HFFc6 (cell line): Measurements from ENCODE around the gene PEDS1. TPM values are rescaled to one million over a fixed set of nuclear protein-coding genes. Genes with fewer than 3 reads are reported as not detected.
A peak's percentile ranks its signal among the peaks of the same experiment; 100 is the strongest.

ENCODE experiments used
- DNase-seq: peaks from one replicate; pipeline ENCODE4 v3.0.0-alpha.2; 2018
- H3K27ac Mint-ChIP-seq: 2 replicates; pipeline ENCODE4 v1.8.0; 2020; ENCODE audit warnings: mild to moderate bottlenecking, mixed read lengths
- H3K27me3 Mint-ChIP-seq: 2 replicates; pipeline ENCODE4 v1.8.0; 2021; ENCODE audit warnings: mild to moderate bottlenecking, moderate library complexity, mixed read lengths; ENCODE audit not compliant: insufficient read depth
- H3K36me3 Mint-ChIP-seq: 2 replicates; pipeline ENCODE4 v1.8.0; 2021; ENCODE audit warnings: low read depth, mixed read lengths
- H3K4me1 Mint-ChIP-seq: 2 replicates; pipeline ENCODE4 v1.8.0; 2020; ENCODE audit warnings: low read depth, mixed read lengths
- H3K4me3 Mint-ChIP-seq: 2 replicates; pipeline ENCODE4 v1.8.0; 2020; ENCODE audit warnings: mild to moderate bottlenecking, moderate library complexity, mixed read lengths
- H3K9me3 Mint-ChIP-seq: 2 replicates; pipeline ENCODE4 v1.8.0; 2020; ENCODE audit warnings: mild to moderate bottlenecking, mixed read lengths
- total RNA-seq, 6 experiments: library from RNA; stranded (reverse); fragmentation: NEBNext Ultra II Directional; extraction: Animal tissue kit (Norgen Biotek cat#: 25700); gene quantifications; 2 replicates in 1 of 6; 3 replicates in 5 of 6; pipeline ENCODE4 v1.2.3, GENCODE V29; 2021
- TF ChIP-seq, protein P1 (sequence below): fragments of 200-600 bp; sonication (generic); IDR thresholded peaks from 2 replicates; pipeline ENCODE4 v1.5.0; 2021; ENCODE audit warnings: antibody characterized with exemption, mild to moderate bottlenecking

The PEDS1 gene
- total RNA-seq, 6 experiments from 2014 or later = 25.8 to 29.8 (median 27.8) TPM

DNA sequence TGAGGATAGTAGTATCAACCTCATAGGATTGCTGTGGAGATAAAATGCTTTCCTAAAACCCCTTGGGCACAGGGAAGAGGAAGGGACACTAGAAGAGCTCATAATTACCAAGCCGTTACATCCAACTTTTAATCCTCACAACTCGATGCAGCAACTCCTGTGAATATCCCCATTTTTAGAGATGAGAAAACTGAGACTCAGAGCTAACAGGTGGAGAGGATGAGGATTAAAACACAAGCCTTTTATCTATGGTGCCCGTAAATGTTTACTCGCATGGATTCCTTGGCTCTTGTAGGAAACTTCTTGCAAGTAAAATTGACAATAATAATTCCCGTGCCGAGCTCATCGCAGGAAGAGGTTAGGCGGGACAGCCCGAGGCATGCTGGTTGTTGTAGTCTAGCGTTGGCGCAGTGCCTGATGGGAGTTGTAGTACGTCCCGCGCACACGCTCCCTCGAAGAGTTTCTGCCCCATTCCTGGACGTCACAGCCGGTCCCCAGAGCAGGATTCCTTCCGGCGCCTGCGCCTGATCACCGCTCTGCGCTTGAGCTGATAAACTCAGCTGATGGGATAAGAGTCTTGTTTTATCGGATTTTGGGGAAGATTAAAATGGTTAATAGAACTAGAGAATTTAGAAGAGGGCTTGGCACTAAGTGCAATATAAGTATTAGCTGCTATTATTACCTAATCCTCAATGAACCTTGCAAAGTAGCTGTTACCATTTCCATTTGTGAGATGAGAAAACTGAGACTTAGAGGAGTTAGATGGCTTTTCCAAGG is 37.7 kb downstream of the PEDS1 start:
- H3K27ac Mint-ChIP-seq = peak overlapping the region; percentile 86
- TF ChIP-seq, protein P1, sequence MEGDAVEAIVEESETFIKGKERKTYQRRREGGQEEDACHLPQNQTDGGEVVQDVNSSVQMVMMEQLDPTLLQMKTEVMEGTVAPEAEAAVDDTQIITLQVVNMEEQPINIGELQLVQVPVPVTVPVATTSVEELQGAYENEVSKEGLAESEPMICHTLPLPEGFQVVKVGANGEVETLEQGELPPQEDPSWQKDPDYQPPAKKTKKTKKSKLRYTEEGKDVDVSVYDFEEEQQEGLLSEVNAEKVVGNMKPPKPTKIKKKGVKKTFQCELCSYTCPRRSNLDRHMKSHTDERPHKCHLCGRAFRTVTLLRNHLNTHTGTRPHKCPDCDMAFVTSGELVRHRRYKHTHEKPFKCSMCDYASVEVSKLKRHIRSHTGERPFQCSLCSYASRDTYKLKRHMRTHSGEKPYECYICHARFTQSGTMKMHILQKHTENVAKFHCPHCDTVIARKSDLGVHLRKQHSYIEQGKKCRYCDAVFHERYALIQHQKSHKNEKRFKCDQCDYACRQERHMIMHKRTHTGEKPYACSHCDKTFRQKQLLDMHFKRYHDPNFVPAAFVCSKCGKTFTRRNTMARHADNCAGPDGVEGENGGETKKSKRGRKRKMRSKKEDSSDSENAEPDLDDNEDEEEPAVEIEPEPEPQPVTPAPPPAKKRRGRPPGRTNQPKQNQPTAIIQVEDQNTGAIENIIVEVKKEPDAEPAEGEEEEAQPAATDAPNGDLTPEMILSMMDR = no peak
- peak overlapping the region; percentile 88 for H3K4me3 Mint-ChIP-seq
- H3K36me3 Mint-ChIP-seq = peaks cover 8% of the 10 kb centered on the region
- peak; percentile 95 for DNase-seq
- H3K9me3 Mint-ChIP-seq = no peaks in the 10 kb centered on the region
- peaks cover 47% of the 10 kb centered on the region for H3K4me1 Mint-ChIP-seq
- peaks cover 4% of the 10 kb centered on the region; the same call in 1 of the 2 replicates for H3K27me3 Mint-ChIP-seq

DNA sequence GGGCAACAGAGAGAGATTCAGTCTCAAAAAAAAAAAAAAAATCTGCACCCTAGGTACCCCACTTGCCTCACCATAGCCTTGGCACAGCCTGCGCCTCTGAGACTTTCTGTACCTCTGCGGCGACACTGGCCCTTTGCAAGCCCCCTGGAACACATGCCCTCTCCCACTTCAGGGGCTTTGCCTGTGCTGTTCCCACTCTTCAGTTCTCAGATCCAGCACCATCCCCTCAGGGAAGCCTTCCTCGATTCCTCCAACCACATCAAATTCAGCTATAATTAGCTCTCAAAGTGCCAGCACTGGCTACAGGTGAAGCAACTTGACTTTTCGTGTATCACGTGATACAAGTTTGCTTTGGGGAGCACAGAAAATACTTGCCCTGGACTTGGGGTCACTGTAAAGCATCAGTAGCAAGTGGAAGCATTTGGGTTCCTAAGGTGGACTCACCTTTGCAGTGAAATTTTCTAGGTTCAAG is 38.4 kb downstream of the PEDS1 start:
- H3K4me1 Mint-ChIP-seq = peaks cover 54% of the 10 kb centered on the region
- peak overlapping the region; percentile 86 for H3K27ac Mint-ChIP-seq
- H3K27me3 Mint-ChIP-seq = peaks cover 4% of the 10 kb centered on the region; the same call in 1 of the 2 replicates
- TF ChIP-seq, protein P1 = no peak
- DNase-seq = no peak
- H3K36me3 Mint-ChIP-seq = peaks cover 8% of the 10 kb centered on the region
- peak overlapping the region; percentile 88 for H3K4me3 Mint-ChIP-seq
- H3K9me3 Mint-ChIP-seq = no peaks in the 10 kb centered on the region

- Mint-ChIP-seq H3K27ac (peak overlapping the region; percentile 96), H3K9me3 (no peaks in the 10 kb centered on the region), H3K27me3 (peaks cover 4% of the 10 kb centered on the region; the same call in 1 of the 2 replicates), H3K4me1 (peaks cover 66% of the 10 kb centered on the region), H3K36me3 (peaks cover 8% of the 10 kb centered on the region), H3K4me3 (peak overlapping the region; percentile 99)
- TF ChIP-seq, protein P1 = no peak
- peak; percentile 41 for DNase-seq
Measured at GRCh38 chr20:50113420-50114224, 39.9 kb downstream of the PEDS1 start.

DNA sequence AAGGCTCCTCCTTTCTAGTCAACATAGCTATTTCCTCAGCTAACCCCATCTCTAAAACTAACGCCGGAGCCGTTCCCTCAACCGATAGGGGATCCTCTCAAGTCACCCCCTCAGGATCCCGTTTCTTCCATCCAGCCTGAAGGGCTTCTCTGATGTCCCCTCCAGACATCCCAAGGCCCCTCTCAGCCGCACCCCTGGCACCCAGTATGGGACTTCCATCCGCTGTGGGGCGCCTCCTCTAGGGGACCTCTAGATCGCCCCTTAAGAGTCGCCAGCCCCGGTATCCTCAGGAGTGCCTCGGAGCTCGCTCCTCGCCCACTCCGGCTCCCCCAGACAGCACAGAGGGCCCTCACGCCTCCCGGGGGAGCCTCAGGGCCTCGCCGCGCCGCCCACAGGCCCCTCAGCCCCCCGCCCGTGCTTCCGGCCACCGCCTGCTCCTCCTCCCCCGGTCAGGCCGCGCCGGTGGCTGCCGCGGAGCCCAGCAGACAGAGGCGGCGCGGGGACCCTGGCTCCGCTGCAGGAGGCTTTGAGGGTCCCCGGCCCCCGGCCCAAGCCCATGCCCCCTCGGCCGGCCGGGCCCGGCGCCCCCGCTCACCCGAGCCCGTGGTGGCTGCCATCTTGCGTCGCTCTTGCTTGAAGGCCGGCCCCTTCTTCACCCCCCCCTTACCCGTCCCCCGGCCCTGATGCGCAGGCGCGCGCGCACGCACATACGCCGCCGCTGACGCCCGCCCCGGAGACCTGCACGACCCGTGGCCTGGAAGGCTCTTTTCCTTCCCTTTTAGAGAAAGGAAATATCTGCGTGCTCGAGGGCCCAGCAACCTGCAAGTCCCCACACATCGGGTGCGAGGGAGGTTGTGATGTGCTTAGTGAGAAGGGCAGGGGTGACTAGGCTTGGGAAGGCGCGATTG is 40.8 kb downstream of the PEDS1 start, which contains the start of gene UBE2V1:
UBE2V1 (minus strand) TSS at position 639 of the 908 bp plus-strand sequence; CDS start at position 617, 22 bp downstream.
- peaks cover 16% of the 10 kb centered on the region for H3K36me3 Mint-ChIP-seq
- peaks cover 75% of the 10 kb centered on the region for H3K4me1 Mint-ChIP-seq
- peak within 1 kb of the TSS; percentile 99 for H3K4me3 Mint-ChIP-seq
- peaks cover 4% of the 10 kb centered on the region; the same call in 1 of the 2 replicates for H3K27me3 Mint-ChIP-seq
- TF ChIP-seq, protein P1 = peak; percentile 72
- H3K27ac Mint-ChIP-seq = peak within 1 kb of the TSS; percentile 96
- peak; percentile 63 for DNase-seq
- H3K9me3 Mint-ChIP-seq = no peaks in the 10 kb centered on the region
